Vagina (tissue), 2 donors: ENCODE measurements around the gene RHOJ.

Source experiments
- CTCF ChIP-seq, 3 experiments: fragments of 450-650 bp in 2 of 3; fragments of 200-600 bp in 1 of 3; sonication (generic) in 1 of 3; IDR thresholded peaks; one replicate each; pipeline ENCODE4 v1.5.1; 2017 to 2019; ENCODE audit warnings: antibody characterized with exemption in 3 of 3, mild to moderate bottlenecking in 2 of 3, moderate library complexity in 2 of 3
- POLR2A ChIP-seq, 2 donors: fragments of 450-650 bp; IDR thresholded peaks; one replicate each; pipeline ENCODE4 v1.6.1; 2017; ENCODE audit warnings: antibody characterized with exemption in 2 of 2, mild to moderate bottlenecking in 2 of 2, moderate library complexity in 2 of 2

GRCh38 chr14:63157195-63157594, 47.0 kb upstream of the RHOJ start:
- TF ChIP-seq CTCF (IDR thresholded peaks at IDR 0.05) (no peak), POLR2A (IDR thresholded peaks at IDR 0.05) (no peak)
